KMS-11 (cell line): ENCODE measurements around the gene ARID1A.

ENCODE experiments used
- H2AFZ ChIP-seq: fragments of 200-600 bp; sonication (generic); 2 replicates; pipeline ENCODE4 v1.6.1; 2016; ENCODE audit warnings: antibody characterized with exemption, mixed run types, low read depth
- H3K27ac ChIP-seq: fragments of 200-600 bp; sonication (generic); 2 replicates; pipeline ENCODE4 v1.6.1; 2016; ENCODE audit warnings: mild to moderate bottlenecking, mixed run types
- H3K27me3 ChIP-seq: fragments of 200-600 bp; sonication (generic); 2 replicates; pipeline ENCODE4 v1.6.1; 2017; ENCODE audit warnings: mild to moderate bottlenecking, low read depth, mixed run types, moderate library complexity; ENCODE audit not compliant: insufficient read depth
- H3K36me3 ChIP-seq: fragments of 200-600 bp; sonication (generic); 2 replicates; pipeline ENCODE4 v1.6.1; 2017; ENCODE audit warnings: mild to moderate bottlenecking, mixed run types; ENCODE audit not compliant: insufficient read depth
- H3K4me1 ChIP-seq: fragments of 200-600 bp; sonication (generic); 2 replicates; pipeline ENCODE4 v1.6.1; 2016; ENCODE audit warnings: mild to moderate bottlenecking, low read depth, mixed run types; ENCODE audit not compliant: poor library complexity, severe bottlenecking
- H3K4me2 ChIP-seq: fragments of 200-600 bp; sonication (generic); 2 replicates; pipeline ENCODE4 v1.7.0; 2016; ENCODE audit warnings: mild to moderate bottlenecking, mixed run types
- H3K4me3 ChIP-seq: fragments of 200-600 bp; sonication (generic); IDR thresholded peaks from 2 replicates; pipeline ENCODE4 v1.6.1; 2017; ENCODE audit warnings: low read depth, low read length, mixed read lengths; ENCODE audit not compliant: insufficient read depth
- H3K79me2 ChIP-seq: fragments of 200-600 bp; sonication (generic); 2 replicates; pipeline ENCODE4 v1.6.1; 2016; ENCODE audit warnings: low read depth, mixed run types; ENCODE audit not compliant: insufficient read depth
- H3K9ac ChIP-seq: fragments of 200-600 bp; sonication (generic); 2 replicates; pipeline ENCODE4 v1.6.1; 2016; ENCODE audit warnings: mild to moderate bottlenecking, mixed run types
- H4K20me1 ChIP-seq: fragments of 200-600 bp; sonication (generic); 2 replicates; pipeline ENCODE4 v1.6.1; 2016; ENCODE audit warnings: mild to moderate bottlenecking, mixed run types; ENCODE audit not compliant: insufficient read depth
- TF ChIP-seq, protein P1 (sequence below): fragments of 200-600 bp; sonication (generic); conservative IDR thresholded peaks from 2 replicates; pipeline ENCODE4 v1.6.1; 2017; ENCODE audit warnings: low read depth, mild to moderate bottlenecking, antibody characterized with exemption, low read length, moderate library complexity, mixed read lengths

The ARID1A gene

DNA sequence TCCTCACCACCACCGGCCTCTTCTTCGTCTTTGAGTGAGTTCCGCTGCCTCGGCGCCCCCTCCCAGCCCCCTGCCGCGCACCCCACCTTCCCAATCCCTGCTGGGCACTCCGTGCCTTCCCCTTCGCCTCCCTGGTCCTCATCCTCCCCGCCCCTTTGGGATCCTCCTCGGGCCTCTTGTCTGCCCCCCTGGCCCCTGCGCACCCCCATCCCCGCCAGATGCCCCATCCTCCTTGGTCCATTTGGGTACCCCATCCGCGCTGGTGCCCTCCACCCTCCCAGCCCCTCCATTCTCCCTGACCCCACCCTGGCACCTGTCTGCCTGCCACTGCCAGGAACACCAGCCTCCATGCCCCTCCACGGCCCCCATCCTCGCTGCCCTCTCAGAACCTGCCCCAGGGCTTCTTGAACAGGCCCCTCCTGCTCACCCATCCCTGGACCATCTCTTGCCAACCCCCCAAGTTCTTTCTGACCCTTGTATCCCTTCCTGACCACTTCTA lies 131.3 kb downstream of the ARID1A start:
- no peaks in the 10 kb centered on the region for H3K27me3 ChIP-seq
- no peaks in the 10 kb centered on the region for H4K20me1 ChIP-seq
- H3K4me3 ChIP-seq = no peak overlapping the region
- H3K4me1 ChIP-seq = peaks cover 52% of the 10 kb centered on the region
- H3K4me2 ChIP-seq = peak overlapping the region; percentile 80
- H2AFZ ChIP-seq = no peak overlapping the region; the same call in 1 of the 2 replicates
- peaks cover 43% of the 10 kb centered on the region for H3K79me2 ChIP-seq
- H3K9ac ChIP-seq = peak overlapping the region; percentile 46; the same call in 1 of the 2 replicates
- H3K27ac ChIP-seq = no peak overlapping the region
- TF ChIP-seq, protein P1, sequence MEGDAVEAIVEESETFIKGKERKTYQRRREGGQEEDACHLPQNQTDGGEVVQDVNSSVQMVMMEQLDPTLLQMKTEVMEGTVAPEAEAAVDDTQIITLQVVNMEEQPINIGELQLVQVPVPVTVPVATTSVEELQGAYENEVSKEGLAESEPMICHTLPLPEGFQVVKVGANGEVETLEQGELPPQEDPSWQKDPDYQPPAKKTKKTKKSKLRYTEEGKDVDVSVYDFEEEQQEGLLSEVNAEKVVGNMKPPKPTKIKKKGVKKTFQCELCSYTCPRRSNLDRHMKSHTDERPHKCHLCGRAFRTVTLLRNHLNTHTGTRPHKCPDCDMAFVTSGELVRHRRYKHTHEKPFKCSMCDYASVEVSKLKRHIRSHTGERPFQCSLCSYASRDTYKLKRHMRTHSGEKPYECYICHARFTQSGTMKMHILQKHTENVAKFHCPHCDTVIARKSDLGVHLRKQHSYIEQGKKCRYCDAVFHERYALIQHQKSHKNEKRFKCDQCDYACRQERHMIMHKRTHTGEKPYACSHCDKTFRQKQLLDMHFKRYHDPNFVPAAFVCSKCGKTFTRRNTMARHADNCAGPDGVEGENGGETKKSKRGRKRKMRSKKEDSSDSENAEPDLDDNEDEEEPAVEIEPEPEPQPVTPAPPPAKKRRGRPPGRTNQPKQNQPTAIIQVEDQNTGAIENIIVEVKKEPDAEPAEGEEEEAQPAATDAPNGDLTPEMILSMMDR = no peak
- no peaks in the 10 kb centered on the region for H3K36me3 ChIP-seq

DNA sequence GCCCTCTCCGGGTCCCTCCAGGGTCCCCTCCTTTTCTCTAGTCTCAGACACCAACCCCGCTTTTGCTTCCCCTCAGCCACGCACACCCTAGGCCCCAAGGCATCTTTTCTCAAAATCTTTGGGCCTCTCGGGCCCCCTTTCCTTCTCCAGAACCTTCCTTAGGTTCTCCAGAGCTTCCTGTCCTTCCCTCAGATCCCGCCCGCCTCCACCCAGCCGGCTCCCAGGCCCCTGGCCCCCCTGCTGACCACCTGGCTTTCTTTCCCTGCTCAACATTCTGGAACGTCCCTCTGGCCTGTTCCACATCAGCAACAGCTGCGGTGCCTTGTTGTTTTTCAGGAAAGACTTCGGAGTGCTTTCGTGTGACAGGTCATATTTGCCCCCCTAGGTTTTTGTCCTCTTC lies 131.8 kb downstream of the ARID1A start:
- Histone ChIP-seq H3K27ac (no peak overlapping the region), H3K4me1 (peaks cover 57% of the 10 kb centered on the region)

DNA sequence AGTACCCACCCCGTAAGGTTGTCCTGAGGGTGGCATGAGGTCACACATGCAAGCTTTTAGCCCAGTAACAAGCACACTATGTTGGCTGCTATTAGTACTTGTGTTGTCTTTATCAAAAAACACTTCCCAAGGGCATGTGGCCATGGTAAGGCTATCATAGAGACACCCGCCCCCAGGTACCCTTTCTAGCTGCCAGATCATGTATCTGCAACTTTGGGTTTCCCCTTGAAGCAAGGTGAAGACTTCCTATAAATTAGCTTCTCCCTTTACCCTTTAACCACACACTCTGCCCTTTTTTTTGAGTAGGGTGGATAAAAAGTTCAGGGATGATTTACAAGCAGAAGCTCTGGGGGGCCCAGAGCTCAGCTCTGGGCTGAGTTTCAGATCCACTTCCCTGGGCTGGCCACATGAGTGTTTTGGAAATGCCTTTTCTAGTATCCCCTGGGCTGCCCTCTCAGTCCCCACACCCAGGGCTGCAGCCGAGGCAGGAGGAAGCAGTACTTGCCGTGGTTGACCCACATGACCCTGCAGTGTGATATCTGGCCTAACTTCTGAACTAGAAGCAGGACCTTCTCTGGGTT lies 132.7 kb downstream of the ARID1A start:
- no peaks in the 10 kb centered on the region for H3K36me3 ChIP-seq
- H3K9ac ChIP-seq = no peak overlapping the region
- peaks cover 65% of the 10 kb centered on the region for H3K4me1 ChIP-seq
- no peak overlapping the region for H3K27ac ChIP-seq
- TF ChIP-seq, protein P1 = no peak
- no peak overlapping the region for H3K4me3 ChIP-seq
- H3K79me2 ChIP-seq = peaks cover 44% of the 10 kb centered on the region
- H2AFZ ChIP-seq = no peak overlapping the region
- H3K4me2 ChIP-seq = peak overlapping the region; percentile 25; the same call in 1 of the 2 replicates
- H3K27me3 ChIP-seq = no peaks in the 10 kb centered on the region
- H4K20me1 ChIP-seq = no peaks in the 10 kb centered on the region

More for the DNA sequence above, 131.8 kb downstream of the ARID1A start:
- H2AFZ ChIP-seq = no peak overlapping the region
- peak overlapping the region; percentile 80 for H3K4me2 ChIP-seq
- no peaks in the 10 kb centered on the region for H3K36me3 ChIP-seq
- H3K9ac ChIP-seq = peak overlapping the region; percentile 46; the same call in 1 of the 2 replicates
- no peaks in the 10 kb centered on the region for H3K27me3 ChIP-seq
- TF ChIP-seq, protein P1 = no peak
- no peak overlapping the region for H3K4me3 ChIP-seq
- H4K20me1 ChIP-seq = no peaks in the 10 kb centered on the region
- peaks cover 44% of the 10 kb centered on the region for H3K79me2 ChIP-seq

DNA sequence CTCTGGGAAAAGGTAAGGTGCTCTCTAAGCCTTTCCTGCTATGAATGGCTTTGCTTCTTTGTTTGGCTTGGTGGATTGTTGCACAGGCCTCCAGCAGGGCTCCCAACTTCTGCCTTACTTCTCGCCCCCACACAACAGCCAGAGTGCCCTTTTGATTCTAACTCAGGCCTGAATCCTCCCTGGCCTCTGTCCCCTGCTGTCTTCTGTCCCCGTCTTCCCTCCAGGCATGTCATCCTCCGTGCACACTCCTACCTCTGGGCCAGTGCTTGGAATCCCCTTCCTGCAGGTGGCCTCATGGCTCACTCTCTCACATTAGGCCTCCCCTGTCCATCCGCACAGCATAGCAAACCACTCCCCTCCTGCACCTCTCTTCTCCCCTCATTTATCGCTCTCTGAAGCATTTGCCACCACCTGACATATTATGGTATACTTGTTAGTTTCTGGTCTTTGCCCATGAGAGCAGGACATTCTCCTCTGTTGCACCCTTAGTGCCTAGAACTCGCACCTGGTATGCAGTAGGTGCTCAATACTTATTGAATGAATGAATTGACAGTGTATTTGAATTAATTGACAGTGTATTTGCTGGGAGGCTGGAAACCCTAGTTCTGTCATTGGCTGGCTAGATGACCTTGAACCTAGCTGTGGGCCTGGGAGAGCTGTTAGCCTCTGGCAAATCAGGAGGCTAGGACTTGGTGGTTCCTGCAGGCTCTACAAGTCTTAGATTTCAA lies 133.5 kb downstream of the ARID1A start:
- peaks cover 74% of the 10 kb centered on the region for H3K4me1 ChIP-seq
- no peak overlapping the region for H3K4me3 ChIP-seq
- H3K27ac ChIP-seq = no peak overlapping the region

More for the DNA sequence above, 133.5 kb downstream of the ARID1A start:
- Histone ChIP-seq H3K4me2 (no peak overlapping the region), H3K9ac (no peak overlapping the region), H2AFZ (no peak overlapping the region), H4K20me1 (no peaks in the 10 kb centered on the region), H3K36me3 (no peaks in the 10 kb centered on the region), H3K79me2 (peaks cover 44% of the 10 kb centered on the region), H3K27me3 (no peaks in the 10 kb centered on the region)
- TF ChIP-seq, protein P1 = no peak
